Activated CD8-positive, alpha-beta memory T cell treated with anti-CD3 and anti-CD28 coated beads for 36 hours (primary cell): ENCODE results near the gene AAGAB. TPM values are rescaled to one million over a fixed set of nuclear protein-coding genes. Genes with fewer than 3 reads are reported as not detected.
"Not testable (repeated sequence)": the region's sequence is repeated elsewhere in the genome, so short reads cannot be mapped to it uniquely, and the experiment has no call there.

Source experiments
- CTCF ChIA-PET: fragments of 350-600 bp; sonication (Branson Sonifier 250); formaldehyde crosslinking; loops from one replicate; lab custom pipeline; 2021; ENCODE audit warnings: antibody characterized with exemption; lab: Charles Lee
- POLR2A ChIA-PET: fragments of 350-600 bp; sonication (Branson Sonifier 250); formaldehyde crosslinking; loops from one replicate; lab custom pipeline; 2021; ENCODE audit warnings: antibody characterized with exemption; lab: Charles Lee
- total RNA-seq, 2 experiments: library from RNA; stranded (reverse); gene quantifications; one replicate each; pipeline ENCODE4 v1.2.3, GENCODE V29; 2021

The AAGAB gene
- total RNA-seq, 2 experiments from 2014 or later: 59.2 to 65.2 TPM

GRCh38 chr15:67165254-67166253 lies 88.9 kb downstream of the AAGAB start:
- POLR2A ChIA-PET: interaction anchor here (0.6 kb wide), 1 partner anchor 12 kb away, joined by 6 read pairs; no protein-coding TSS in a partner anchor
- CTCF ChIA-PET: no interaction called here

DNA sequence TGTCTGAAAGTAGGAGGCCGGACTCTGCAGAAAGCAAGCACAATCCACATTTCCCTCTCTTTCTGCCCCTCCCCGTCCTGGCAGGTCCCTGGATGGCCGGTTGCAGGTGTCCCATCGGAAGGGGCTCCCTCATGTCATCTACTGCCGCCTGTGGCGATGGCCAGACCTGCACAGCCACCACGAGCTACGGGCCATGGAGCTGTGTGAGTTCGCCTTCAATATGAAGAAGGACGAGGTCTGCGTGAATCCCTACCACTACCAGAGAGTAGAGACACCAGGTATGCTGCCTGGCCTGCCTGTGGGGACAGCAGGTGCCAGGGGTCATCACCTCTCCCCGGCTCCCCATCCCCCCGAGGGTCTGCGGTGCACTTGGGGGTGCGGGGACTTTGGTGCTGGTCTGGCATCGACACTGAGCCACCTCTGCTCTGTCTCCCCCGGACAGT lies 89.6 kb downstream of the AAGAB start:
- ChIA-PET CTCF (no interaction called here), POLR2A (no interaction called here)

- POLR2A ChIA-PET: no interaction called here
- CTCF ChIA-PET: no interaction called here
Observed at GRCh38 chr15:67164401-67164791, 90.1 kb downstream of the AAGAB start.

DNA sequence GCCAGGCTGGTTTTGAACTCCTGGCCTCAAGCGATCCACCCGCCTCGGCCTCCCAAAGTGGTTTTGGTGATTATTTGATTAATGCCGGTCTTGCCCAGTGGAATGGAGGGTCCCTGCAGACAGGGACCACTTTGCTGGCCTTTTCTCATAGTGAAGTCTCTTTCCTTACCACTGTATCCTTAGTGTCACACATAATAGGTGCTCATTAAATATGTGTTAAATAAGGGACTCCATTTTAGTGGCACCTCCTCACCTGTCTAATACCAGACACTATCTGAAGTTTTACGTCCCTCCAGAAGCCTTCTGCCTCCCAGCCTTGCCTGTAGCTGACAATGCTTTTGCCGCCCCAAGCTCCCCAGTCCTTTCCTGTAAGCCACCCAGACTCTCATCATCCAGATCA lies 91.3 kb downstream of the AAGAB start:
- CTCF ChIA-PET: interaction anchor here (0.7 kb wide), 1 partner anchor 100 kb away, joined by 3 read pairs; no protein-coding TSS in a partner anchor
- POLR2A ChIA-PET: no interaction called here

DNA sequence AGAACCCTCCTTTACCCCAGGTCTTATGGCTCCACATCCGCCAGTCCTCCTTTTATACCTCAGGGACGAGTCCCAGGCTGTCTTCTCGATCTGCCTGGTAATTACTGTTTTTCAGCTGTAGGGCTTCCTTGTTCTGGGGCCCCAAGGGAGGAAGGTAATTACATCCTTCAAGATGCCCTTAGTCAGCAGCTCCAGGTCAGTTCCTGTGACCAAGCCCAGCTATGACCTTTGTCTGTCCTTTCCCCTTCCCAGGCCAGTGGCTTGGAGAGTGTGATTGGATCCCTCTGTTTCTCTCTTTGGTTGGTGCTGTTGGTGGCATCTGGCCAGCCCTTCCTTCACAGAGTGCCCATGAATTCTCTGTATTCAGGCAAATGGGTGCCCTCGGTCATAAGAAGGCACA lies 92.6 kb downstream of the AAGAB start:
- CTCF ChIA-PET: no interaction called here
- POLR2A ChIA-PET: no interaction called here

- POLR2A ChIA-PET: no interaction called here
- CTCF ChIA-PET: no interaction called here
Observed at GRCh38 chr15:67161412-67161811, 93.0 kb downstream of the AAGAB start.

DNA sequence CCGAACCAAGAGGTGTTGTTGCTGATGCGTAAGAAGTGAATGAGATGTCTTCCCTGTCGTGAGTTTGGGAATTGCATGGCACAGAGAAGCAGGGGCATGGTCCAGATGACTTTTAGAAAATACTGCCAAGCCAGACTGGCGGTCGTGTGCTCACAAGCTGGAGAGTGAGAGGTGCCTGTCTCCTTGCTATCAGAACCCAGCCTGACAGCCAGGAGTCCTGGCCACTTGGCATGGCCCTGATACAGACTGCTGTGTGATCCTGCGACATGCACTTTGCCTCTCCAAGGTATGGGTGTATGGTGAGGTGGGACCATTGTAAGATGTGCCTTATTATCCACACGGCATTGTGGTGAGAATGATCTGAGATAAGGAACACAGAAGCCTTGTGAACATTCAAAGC lies 96.1 kb downstream of the AAGAB start:
- ChIA-PET CTCF (no interaction called here), POLR2A (no interaction called here)

- CTCF ChIA-PET: no interaction called here
- POLR2A ChIA-PET: no interaction called here
Observed at GRCh38 chr15:67157521-67158252, 96.8 kb downstream of the AAGAB start.

GRCh38 chr15:67156834-67157233 lies 97.6 kb downstream of the AAGAB start:
- POLR2A ChIA-PET: no interaction called here
- CTCF ChIA-PET: no interaction called here

GRCh38 chr15:67156426-67156825 lies 98.0 kb downstream of the AAGAB start:
- CTCF ChIA-PET: no interaction called here
- POLR2A ChIA-PET: no interaction called here

DNA sequence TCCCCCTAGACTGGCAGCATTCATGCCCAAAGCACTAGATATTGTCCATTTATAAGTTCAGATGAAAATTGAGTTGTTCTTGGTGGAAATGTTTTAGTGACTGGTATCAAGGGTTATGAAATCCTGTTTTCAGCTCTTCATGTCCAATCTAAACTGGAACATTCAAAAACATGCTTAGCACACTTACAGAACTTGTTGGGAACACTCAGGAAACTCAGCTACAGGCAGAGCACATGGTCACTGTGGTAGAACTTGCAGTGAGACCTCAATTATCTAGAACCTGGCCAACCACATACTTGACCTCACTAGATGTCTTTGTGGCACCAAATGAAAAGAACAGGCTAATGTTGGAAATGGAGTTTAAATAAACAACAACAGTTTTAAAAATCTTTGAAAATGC lies 100.2 kb downstream of the AAGAB start:
- ChIA-PET POLR2A (no interaction called here), CTCF (no interaction called here)

DNA sequence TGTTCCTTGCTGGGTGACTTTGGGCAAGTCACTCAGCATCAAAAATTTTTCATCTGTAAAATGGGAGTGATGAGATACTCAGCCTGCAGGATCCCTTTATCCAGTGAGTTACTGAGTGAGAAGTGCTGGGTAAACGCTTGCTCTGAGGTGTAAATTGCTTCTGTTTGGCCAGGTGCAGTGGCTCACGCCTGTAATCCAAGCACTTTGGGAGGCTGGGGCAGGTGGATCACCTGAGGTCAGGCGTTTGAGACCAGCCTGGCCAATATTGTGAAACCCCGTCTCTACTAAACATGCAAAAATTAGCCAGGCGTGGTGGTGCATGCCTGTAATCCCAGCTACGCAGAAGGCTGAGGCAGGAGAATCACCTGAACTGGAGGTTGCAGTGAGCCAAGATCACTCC lies 101.4 kb downstream of the AAGAB start:
- CTCF ChIA-PET, POLR2A ChIA-PET: not testable (repeated sequence)

GRCh38 chr15:67152429-67152828 lies 102.0 kb downstream of the AAGAB start:
- POLR2A ChIA-PET: no interaction called here

More at GRCh38 chr15:67152429-67152828, 102.0 kb downstream of the AAGAB start:
- CTCF ChIA-PET: no interaction called here

Other genes with a start within 250 kb of the AAGAB start
- 10 to 100 TPM; 28.7 to 31.0 TPM for gene SMAD3, start 189.1 kb downstream of the AAGAB start, total RNA-seq
- gene IQCH, start 125 bp upstream of the AAGAB start, total RNA-seq: 1 to 10 TPM; 1.5 to 2.0 TPM